Thyroid gland (tissue), 4 donors: Measurements from ENCODE around the gene CCDC126.

Experiments
- POLR2A ChIP-seq, 2 donors: fragments of 450-650 bp; IDR thresholded peaks; one replicate each; pipeline ENCODE4 v1.6.1; 2017; ENCODE audit warnings: antibody characterized with exemption in 2 of 2, mild to moderate bottlenecking in 2 of 2, moderate library complexity in 1 of 2
- TF ChIP-seq, protein P1 (sequence below), 6 experiments: fragments of 200-600 bp in 3 of 6; fragments of 450-650 bp in 3 of 6; sonication (generic) in 3 of 6; IDR thresholded peaks; one replicate each; pipeline ENCODE4 v1.5.1; 2016 to 2019; ENCODE audit warnings: antibody characterized with exemption in 6 of 6, mild to moderate bottlenecking in 2 of 6, inconsistent platforms in 1 of 6, moderate library complexity in 1 of 6

DNA sequence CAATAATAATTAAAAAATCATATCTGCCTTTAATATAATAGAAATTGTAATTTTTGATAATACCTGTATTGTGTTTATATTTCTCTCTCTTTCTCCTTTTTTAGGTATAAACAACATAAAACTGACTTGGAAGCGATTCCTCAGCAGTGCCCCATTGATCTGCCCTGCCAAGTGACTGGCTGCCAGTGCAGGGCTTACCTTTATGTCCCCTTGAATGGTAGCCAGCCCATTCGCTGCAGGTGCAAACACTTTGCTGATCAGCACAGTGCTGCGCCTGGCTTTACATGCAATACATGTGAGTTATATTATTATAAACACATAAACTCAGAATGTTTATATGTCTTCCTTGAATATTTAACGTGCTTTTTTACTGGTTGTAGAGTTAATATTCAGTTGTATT, 92.0 kb downstream of the CCDC126 start:
- no peak for TF ChIP-seq POLR2A (IDR thresholded peaks at IDR 0.05)
- TF ChIP-seq, protein P1, sequence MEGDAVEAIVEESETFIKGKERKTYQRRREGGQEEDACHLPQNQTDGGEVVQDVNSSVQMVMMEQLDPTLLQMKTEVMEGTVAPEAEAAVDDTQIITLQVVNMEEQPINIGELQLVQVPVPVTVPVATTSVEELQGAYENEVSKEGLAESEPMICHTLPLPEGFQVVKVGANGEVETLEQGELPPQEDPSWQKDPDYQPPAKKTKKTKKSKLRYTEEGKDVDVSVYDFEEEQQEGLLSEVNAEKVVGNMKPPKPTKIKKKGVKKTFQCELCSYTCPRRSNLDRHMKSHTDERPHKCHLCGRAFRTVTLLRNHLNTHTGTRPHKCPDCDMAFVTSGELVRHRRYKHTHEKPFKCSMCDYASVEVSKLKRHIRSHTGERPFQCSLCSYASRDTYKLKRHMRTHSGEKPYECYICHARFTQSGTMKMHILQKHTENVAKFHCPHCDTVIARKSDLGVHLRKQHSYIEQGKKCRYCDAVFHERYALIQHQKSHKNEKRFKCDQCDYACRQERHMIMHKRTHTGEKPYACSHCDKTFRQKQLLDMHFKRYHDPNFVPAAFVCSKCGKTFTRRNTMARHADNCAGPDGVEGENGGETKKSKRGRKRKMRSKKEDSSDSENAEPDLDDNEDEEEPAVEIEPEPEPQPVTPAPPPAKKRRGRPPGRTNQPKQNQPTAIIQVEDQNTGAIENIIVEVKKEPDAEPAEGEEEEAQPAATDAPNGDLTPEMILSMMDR (IDR thresholded peaks at IDR 0.05), result no peak
